Heart right ventricle (tissue), 16 donors: ENCODE measurements around the gene CHST11. TPM values are rescaled to one million over a fixed set of nuclear protein-coding genes. Genes with fewer than 3 reads are reported as not detected.

ENCODE experiments used
- ATAC-seq, 8 donors: fragments of 200-7000 bp; cut with Tn5 transposase; one replicate each; pipeline ENCODE4 v1.9.1; 2020; ENCODE audit warnings: mild to moderate bottlenecking in 8 of 8, moderate library complexity in 8 of 8, moderate number of reproducible peaks in 1 of 8
- DNase-seq, 2 donors: peaks; one replicate each; pipeline ENCODE4 v3.0.0-alpha.2; 2020
- H3K27ac ChIP-seq, 10 donors: fragments of 200-600 bp; sonication (generic) in 2 of 10; one replicate each; pipeline versions ENCODE4 v1.5.0 to v1.8.0; 2020 to 2022; ENCODE audit warnings: mild to moderate bottlenecking in 3 of 10
- H3K27me3 ChIP-seq, 7 donors: fragments of 200-600 bp; one replicate each; pipeline ENCODE4 v1.8.0; 2021 to 2022; ENCODE audit warnings: mild to moderate bottlenecking in 2 of 7
- H3K36me3 ChIP-seq, 9 donors: fragments of 200-600 bp; sonication (generic) in 1 of 9; one replicate each; pipeline versions ENCODE4 v1.5.0 to v1.8.0; 2020 to 2022; ENCODE audit warnings: mild to moderate bottlenecking in 2 of 9
- H3K4me1 ChIP-seq, 9 donors: fragments of 200-600 bp; sonication (generic) in 1 of 9; one replicate each; pipeline versions ENCODE4 v1.5.0 to v1.8.0; 2020 to 2022; ENCODE audit warnings: mild to moderate bottlenecking in 4 of 9
- H3K4me3 ChIP-seq, 10 donors: fragments of 200-600 bp; sonication (generic) in 2 of 10; one replicate each; pipeline versions ENCODE4 v1.5.0 to v1.8.0; 2020 to 2022; ENCODE audit warnings: mild to moderate bottlenecking in 7 of 10, moderate library complexity in 2 of 10
- H3K9me3 ChIP-seq, 11 donors: fragments of 200-600 bp in 10 of 11; sonication (generic) in 2 of 11; one replicate each; pipeline versions ENCODE4 v1.5.0 to v1.8.0; 2013 to 2022; ENCODE audit warnings: mild to moderate bottlenecking in 2 of 11, control low read depth in 1 of 11, moderate library complexity in 1 of 11
- CTCF ChIP-seq, 9 donors: fragments of 200-600 bp; sonication (generic) in 2 of 9; IDR thresholded peaks; one replicate each; pipeline versions ENCODE4 v1.5.0 to v1.8.0; 2021 to 2022; ENCODE audit warnings: antibody characterized with exemption in 9 of 9, mild to moderate bottlenecking in 5 of 9, moderate library complexity in 1 of 9
- WGBS, 2 donors: extraction: QIAGEN DNeasy Blood & Tissue Kit; methylation state at CpG; one replicate each; pipeline ENCODE4 v1.1.7; 2013; ENCODE audit warnings: inconsistent platforms in 1 of 2; 5-methylcytosine and 5-hydroxymethylcytosine counted together
- intact Hi-C, 10 donors: fragments of 100-400 bp; cut with DNase I; formaldehyde crosslinking; loops; one replicate each; pipeline versions ENCODE4 v1.11.1 to v1.14.2; 2022
- polyA plus RNA-seq, 2 donors: library from polyadenylated mRNA; stranded (reverse); fragments of 200-250 nt; gene quantifications; one replicate each; pipeline ENCODE4 v1.2.3, GENCODE V29; 2013
- total RNA-seq, 10 donors: library from RNA; stranded (reverse); fragmentation: NEBNext Ultra II Directional in 3 of 10; extraction: Animal tissue kit (Norgen Biotek cat#: 25700) in 3 of 10; gene quantifications; one replicate each; pipeline versions ENCODE4 v1.2.1 to v1.2.4, GENCODE V29; 2021 to 2023
- donor health status: Arrhythmogenic right ventricular cardiomyopathy.
- donor health status: ischemic (EF 13 %, LVEDD 7.1; RV severe dilation, severe dysfunction).
- donor health status: healthy with polysubstance abuse.
- donor health status: DM: no; HTN: yes; CAD: no.
- donor health status: DM: no; HTN: no; CAD: no.
- donor health status: ischemic (EF 25% LVEDD 6.9; RV normal size, moderate dysfunction).
- donor health status: ischemic (EF 25% LVEDD 5.7; RV mildly dilated, moderate dysfunction).
- donor health status: healthy.
- donor health status: DM: yes; HTN: yes; CAD: no.
- donor health status: Ischemic cardiomyopathy.
- donor health status: ischemic (EF 35%, LVEDD 5.7; RV mildly dilated, moderate dysfunction).
- donor health status: nonischemic (EF 11% LVEDD 7.7; RV severe dilation, severe dysfunction).
- donor health status: DM: yes; HTN: yes; CAD: no.
- donor health status: PGD.
- donor health status: ischemic (EF 29% LVEDD 5.4; RV normal size, mild dysfunction).
- donor health status: nonischemic (EF 23%, LVEDD 6.1; RV moderate dilation, normal function).

Gene CHST11
- total and polyA plus RNA-seq, 12 donors, result 1.1 to 12.7 (median 4.3) TPM

DNA sequence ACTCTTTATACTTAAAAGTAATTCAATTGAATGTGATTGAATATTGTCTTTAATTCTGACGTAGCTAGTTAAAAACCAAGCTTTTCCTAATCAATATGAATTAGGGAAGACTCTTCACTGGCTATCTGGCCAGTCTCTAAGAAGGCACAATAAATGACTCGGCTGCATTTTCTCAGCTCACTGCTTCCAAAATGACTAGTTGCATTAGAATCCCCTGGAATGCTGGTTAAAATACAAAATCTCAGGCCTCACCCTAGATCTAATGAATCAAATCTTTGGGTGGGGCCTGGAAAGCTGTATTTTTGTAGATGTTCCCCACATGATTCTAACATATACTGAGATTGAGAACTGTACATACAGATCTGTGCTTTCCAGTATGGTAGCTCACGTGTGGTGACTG, 242.1 kb downstream of the CHST11 start:
- Histone ChIP-seq H3K27me3 (no peaks in the 10 kb centered on the region), H3K4me1 (peaks cover 0 to 49% (median 23%) of the 10 kb centered on the region in 9 donors), H3K4me3 (no peak overlapping the region), H3K9me3 (no peaks in the 10 kb centered on the region), H3K36me3 (peaks cover 0 to 12% (median 0%) of the 10 kb centered on the region in 9 donors), H3K27ac (no peak overlapping the region)
- ATAC-seq, result no peak
- no peak for DNase-seq
- TF ChIP-seq CTCF (IDR thresholded peaks at IDR 0.05), result no peak
- WGBS, 2 donors, result 87 to 91% methylated on average over 3 of the region's 3 CpGs
- intact Hi-C loops, result no loop called here

DNA sequence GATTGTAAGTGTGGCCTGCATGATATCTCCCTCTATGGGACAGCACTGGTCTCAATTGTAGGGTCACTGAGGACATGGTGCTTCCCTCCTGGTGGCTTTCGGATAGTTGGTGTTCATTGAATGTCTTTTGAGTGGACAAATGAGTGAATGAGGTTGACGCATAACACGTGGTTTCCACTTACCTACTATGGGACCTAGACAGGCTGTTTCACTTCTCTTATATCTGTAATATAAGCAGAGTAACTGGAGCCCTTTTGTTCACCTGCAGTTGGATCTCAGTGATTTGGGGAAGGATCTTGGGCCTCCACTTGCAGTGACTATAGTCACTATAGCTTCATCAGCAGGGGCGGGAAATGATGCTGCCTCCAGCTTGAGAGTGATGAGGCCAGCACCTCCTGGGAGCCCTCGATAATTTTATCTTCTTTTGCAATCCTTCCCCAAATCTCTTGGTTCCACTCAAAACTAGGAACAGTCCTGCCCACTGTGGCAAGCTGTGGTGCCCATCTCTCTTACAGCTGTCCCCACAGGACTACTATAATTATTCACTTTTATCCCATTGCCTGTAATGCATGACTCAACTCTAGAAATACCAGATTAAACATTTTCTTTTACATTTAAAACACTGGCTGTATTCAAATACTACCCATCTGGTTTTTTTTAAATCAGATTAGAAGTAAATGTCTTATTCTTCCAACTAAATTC, 242.9 kb downstream of the CHST11 start:
- Histone ChIP-seq H3K4me3 (no peak overlapping the region), H3K27me3 (no peaks in the 10 kb centered on the region), H3K9me3 (no peaks in the 10 kb centered on the region), H3K36me3 (peaks cover 0 to 12% (median 0%) of the 10 kb centered on the region in 9 donors), H3K27ac (no peak overlapping the region), H3K4me1 (peaks cover 0 to 43% (median 21%) of the 10 kb centered on the region in 9 donors)
- intact Hi-C loops, result no loop called here
- 83 to 93% methylated on average over 5 of the region's 5 CpGs for WGBS, 2 donors
- no peak for DNase-seq
- peak in 2 of 9 donors; percentile 28 to 39 for TF ChIP-seq CTCF (IDR thresholded peaks at IDR 0.05)
- ATAC-seq, result no peak

- no peak overlapping the region for H3K27ac ChIP-seq
- no peaks in the 10 kb centered on the region for H3K9me3 ChIP-seq
- no peak for DNase-seq
- TF ChIP-seq CTCF (IDR thresholded peaks at IDR 0.05), result no peak
- no peak overlapping the region for H3K4me3 ChIP-seq
- intact Hi-C loops, result no loop called here
- ATAC-seq, result no peak
- 93 to 98% methylated on average over 1 of the region's 1 CpG for whole genome bisulfite sequencing, 2 donors
- H3K4me1 ChIP-seq, result peaks cover 0 to 36% (median 17%) of the 10 kb centered on the region in 9 donors
- peaks cover 0 to 12% (median 0%) of the 10 kb centered on the region in 9 donors for H3K36me3 ChIP-seq
- no peaks in the 10 kb centered on the region for H3K27me3 ChIP-seq
Observed at GRCh38 chr12:104700324-104700723, 243.6 kb downstream of the CHST11 start.

DNA sequence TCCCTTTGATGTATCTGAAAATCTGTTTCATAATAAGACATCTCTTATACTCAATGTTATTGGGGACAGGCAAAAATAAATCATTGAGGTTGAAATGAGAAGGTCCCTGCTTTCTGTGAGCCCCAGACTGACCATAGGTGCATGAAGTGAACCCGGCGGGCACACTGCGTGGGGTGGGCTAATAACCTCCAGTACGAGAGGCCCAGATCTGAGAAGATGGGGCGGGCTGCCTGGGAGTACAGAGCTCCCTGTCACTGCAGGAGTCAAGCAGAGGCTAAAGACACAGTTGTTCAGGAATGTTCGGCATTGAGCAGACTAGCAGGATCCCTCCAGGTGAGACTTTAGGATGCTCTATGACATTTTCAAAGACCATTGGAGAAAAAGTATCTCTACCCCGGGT, 244.6 kb downstream of the CHST11 start:
- TF ChIP-seq CTCF (IDR thresholded peaks at IDR 0.05), result no peak
- Histone ChIP-seq H3K4me3 (no peak overlapping the region), H3K27ac (no peak overlapping the region), H3K9me3 (no peaks in the 10 kb centered on the region), H3K27me3 (no peaks in the 10 kb centered on the region), H3K4me1 (peaks cover 0 to 27% (median 15%) of the 10 kb centered on the region in 9 donors), H3K36me3 (peaks cover 0 to 12% (median 0%) of the 10 kb centered on the region in 9 donors)
- no peak for ATAC-seq
- no peak for DNase-seq
- intact Hi-C loops, result no loop called here
- 91 to 92% methylated on average over 7 of the region's 7 CpGs for WGBS, 2 donors
